GM23248 (cell line): ENCODE measurements around the gene PACS1.

ENCODE experiments used
- EZH2 ChIP-seq: fragments of 200-600 bp; sonication (generic); IDR thresholded peaks from 2 replicates; pipeline ENCODE4 v1.6.1; 2018; ENCODE audit warnings: antibody characterized with exemption, mild to moderate bottlenecking; ENCODE audit not compliant: insufficient read depth, poor library complexity, severe bottlenecking
- EZH2phosphoT487 ChIP-seq: fragments of 200-600 bp; sonication (generic); IDR thresholded peaks from 2 replicates; pipeline ENCODE4 v1.6.1; 2018; ENCODE audit warnings: antibody characterized with exemption, moderate library complexity, mild to moderate bottlenecking, low read depth; ENCODE audit not compliant: insufficient read depth

- no peak for TF ChIP-seq EZH2
- no peak for TF ChIP-seq EZH2phosphoT487
Measured at GRCh38 chr11:66073669-66074068, 3.6 kb downstream of the PACS1 start.
